Loucy (cell line): ENCODE data around the gene CLCN2.
A peak's percentile ranks its signal among the peaks of the same experiment; 100 is the strongest.

ENCODE experiments used
- H2AFZ ChIP-seq: fragments of 200-600 bp; sonication (generic); 2 replicates; pipeline ENCODE4 v1.6.0; 2016; ENCODE audit warnings: antibody characterized with exemption, mild to moderate bottlenecking, low read length, moderate library complexity
- H3F3A ChIP-seq: fragments of 200-600 bp; 2 replicates; pipeline ENCODE4 v1.6.0; 2016; ENCODE audit warnings: antibody characterized with exemption, low read depth, mild to moderate bottlenecking
- H3K27me3 ChIP-seq: fragments of 200-600 bp; sonication (generic); 2 replicates; pipeline ENCODE4 v1.6.1; 2014; ENCODE audit warnings: low read length, mild to moderate bottlenecking; ENCODE audit not compliant: insufficient read depth, poor library complexity, severe bottlenecking
- H3K36me3 ChIP-seq: fragments of 200-600 bp; sonication (generic); 2 replicates; pipeline ENCODE4 v1.6.1; 2016; ENCODE audit warnings: low read length; ENCODE audit not compliant: insufficient read depth
- H3K4me1 ChIP-seq: fragments of 200-600 bp; sonication (generic); 2 replicates; pipeline ENCODE4 v1.5.1; 2014; ENCODE audit warnings: low read length, mild to moderate bottlenecking; ENCODE audit not compliant: insufficient read depth, poor library complexity, severe bottlenecking
- H3K4me2 ChIP-seq: fragments of 200-600 bp; sonication (generic); 2 replicates; pipeline ENCODE4 v1.6.0; 2014; ENCODE audit warnings: antibody characterized with exemption, low read length, low read depth, mild to moderate bottlenecking; ENCODE audit not compliant: poor library complexity, severe bottlenecking
- H3K4me3 ChIP-seq: fragments of 200-600 bp; sonication (generic); 2 replicates; pipeline ENCODE4 v1.5.1; 2014; ENCODE audit warnings: low read length, mild to moderate bottlenecking, mixed read lengths; ENCODE audit not compliant: poor library complexity, severe bottlenecking
- H3K79me2 ChIP-seq: fragments of 200-600 bp; sonication (generic); 2 replicates; pipeline ENCODE4 v1.6.1; 2014; ENCODE audit warnings: low read length; ENCODE audit not compliant: insufficient read depth
- H3K9ac ChIP-seq: fragments of 200-600 bp; sonication (generic); 2 replicates; pipeline ENCODE4 v1.6.0; 2014; ENCODE audit warnings: mild to moderate bottlenecking, low read depth, low read length, moderate library complexity; ENCODE audit not compliant: poor library complexity, severe bottlenecking
- H3K9me2 ChIP-seq: fragments of 200-600 bp; sonication (generic); replicated peaks from 2 replicates; pipeline ENCODE4 v1.6.1; 2016; ENCODE audit warnings: low read depth, low read length, mixed read lengths
- H3K9me3 ChIP-seq: fragments of 200-600 bp; sonication (generic); 2 replicates; pipeline ENCODE4 v1.6.1; 2014; ENCODE audit warnings: mild to moderate bottlenecking, antibody characterized with exemption, low read length, low read depth; ENCODE audit not compliant: insufficient read depth
- H4K20me1 ChIP-seq: fragments of 200-600 bp; sonication (generic); 2 replicates; pipeline ENCODE4 v1.6.0; 2014; ENCODE audit warnings: antibody characterized with exemption, low read length, mild to moderate bottlenecking; ENCODE audit not compliant: insufficient read depth, poor library complexity, severe bottlenecking
- EZH2phosphoT487 ChIP-seq: fragments of 200-600 bp; IDR thresholded peaks from 2 replicates; pipeline ENCODE4 v1.6.1; 2018; ENCODE audit warnings: antibody characterized with exemption, mild to moderate bottlenecking, moderate library complexity, borderline replicate concordance
- TF ChIP-seq, protein P1 (sequence below): fragments of 200-600 bp; sonication (generic); conservative IDR thresholded peaks from 2 replicates; pipeline ENCODE4 v1.5.1; 2014; ENCODE audit warnings: mild to moderate bottlenecking, antibody characterized with exemption, low read length

Gene CLCN2

DNA sequence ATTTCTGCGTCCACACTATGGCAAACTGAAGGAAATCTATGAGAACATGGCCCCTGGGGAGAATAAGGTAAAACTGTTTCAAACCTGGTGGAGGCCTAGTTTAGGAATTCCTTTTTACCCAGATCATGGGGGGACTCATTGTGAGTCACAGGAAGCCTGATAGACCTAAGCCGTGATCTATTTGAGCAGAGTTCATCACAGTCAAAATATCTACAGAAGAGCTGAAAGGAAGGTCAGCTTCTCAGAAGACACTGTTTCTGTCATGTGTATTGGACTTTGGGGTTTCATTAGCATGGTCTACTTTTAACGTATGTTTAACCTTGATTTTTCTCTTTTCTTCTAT lies 61.1 kb downstream of the CLCN2 start:
- no peaks in the 10 kb centered on the region for H3K9me2 ChIP-seq
- peak overlapping the region; percentile 100 for H3K4me2 ChIP-seq
- H3K79me2 ChIP-seq: peaks cover 47% of the 10 kb centered on the region
- H3K9ac ChIP-seq: peak overlapping the region; percentile 90
- H4K20me1 ChIP-seq: peaks cover 18% of the 10 kb centered on the region
- peak overlapping the region; percentile 95 for H3K4me3 ChIP-seq
- H3K4me1 ChIP-seq: peaks cover 23% of the 10 kb centered on the region
- no peak overlapping the region for H2AFZ ChIP-seq
- H3K36me3 ChIP-seq: peaks cover 38% of the 10 kb centered on the region; the same call in 1 of the 2 replicates
- TF ChIP-seq, protein P1, sequence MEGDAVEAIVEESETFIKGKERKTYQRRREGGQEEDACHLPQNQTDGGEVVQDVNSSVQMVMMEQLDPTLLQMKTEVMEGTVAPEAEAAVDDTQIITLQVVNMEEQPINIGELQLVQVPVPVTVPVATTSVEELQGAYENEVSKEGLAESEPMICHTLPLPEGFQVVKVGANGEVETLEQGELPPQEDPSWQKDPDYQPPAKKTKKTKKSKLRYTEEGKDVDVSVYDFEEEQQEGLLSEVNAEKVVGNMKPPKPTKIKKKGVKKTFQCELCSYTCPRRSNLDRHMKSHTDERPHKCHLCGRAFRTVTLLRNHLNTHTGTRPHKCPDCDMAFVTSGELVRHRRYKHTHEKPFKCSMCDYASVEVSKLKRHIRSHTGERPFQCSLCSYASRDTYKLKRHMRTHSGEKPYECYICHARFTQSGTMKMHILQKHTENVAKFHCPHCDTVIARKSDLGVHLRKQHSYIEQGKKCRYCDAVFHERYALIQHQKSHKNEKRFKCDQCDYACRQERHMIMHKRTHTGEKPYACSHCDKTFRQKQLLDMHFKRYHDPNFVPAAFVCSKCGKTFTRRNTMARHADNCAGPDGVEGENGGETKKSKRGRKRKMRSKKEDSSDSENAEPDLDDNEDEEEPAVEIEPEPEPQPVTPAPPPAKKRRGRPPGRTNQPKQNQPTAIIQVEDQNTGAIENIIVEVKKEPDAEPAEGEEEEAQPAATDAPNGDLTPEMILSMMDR: no peak
- H3K27me3 ChIP-seq: no peaks in the 10 kb centered on the region
- H3K9me3 ChIP-seq: no peaks in the 10 kb centered on the region
- no peaks in the 10 kb centered on the region for H3F3A ChIP-seq

DNA sequence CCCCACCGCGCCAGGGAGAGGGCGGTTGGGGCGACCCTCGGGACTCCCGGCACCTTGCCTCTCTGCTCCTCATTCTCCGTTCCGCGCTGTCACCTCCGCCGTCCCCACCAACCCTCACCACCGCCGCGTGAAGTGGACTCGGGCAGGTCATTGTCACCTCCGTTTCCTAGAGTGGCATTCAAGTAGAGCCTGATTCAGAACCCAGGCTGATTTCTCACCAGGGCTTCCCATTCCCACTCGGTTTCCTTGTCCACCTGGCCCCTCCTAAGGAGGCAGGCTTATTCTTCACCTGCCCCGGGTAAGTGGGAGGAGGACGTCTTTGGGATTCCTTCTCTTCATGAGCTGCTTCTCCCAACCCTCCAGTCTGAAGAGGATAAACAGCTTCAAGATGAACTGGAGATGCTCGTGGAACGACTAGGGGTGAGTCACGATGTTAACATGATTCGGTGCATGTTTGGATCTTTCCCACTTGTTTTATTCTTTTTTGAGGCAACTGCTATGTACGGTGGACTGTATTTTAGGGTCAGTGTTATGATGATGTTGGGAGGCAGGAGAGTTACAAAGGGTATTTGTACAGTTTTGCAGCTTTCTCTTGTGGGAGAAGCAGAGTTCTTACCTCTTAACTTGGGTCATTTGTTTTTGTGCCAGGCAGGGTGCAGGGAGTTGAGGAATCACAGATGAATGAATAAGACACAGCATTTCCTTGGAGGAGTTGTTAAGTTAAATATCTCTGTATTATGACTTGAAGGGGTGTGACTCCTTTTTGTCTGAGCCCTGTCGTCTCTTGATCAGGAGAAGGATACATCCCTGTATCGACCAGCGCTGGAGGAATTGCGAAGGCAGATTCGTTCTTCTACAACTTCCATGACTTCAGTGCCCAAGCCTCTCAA lies 61.7 kb downstream of the CLCN2 start:
- Histone ChIP-seq H3K9me3 (no peaks in the 10 kb centered on the region), H2AFZ (peak overlapping the region; percentile 73), H3F3A (no peaks in the 10 kb centered on the region)

DNA sequence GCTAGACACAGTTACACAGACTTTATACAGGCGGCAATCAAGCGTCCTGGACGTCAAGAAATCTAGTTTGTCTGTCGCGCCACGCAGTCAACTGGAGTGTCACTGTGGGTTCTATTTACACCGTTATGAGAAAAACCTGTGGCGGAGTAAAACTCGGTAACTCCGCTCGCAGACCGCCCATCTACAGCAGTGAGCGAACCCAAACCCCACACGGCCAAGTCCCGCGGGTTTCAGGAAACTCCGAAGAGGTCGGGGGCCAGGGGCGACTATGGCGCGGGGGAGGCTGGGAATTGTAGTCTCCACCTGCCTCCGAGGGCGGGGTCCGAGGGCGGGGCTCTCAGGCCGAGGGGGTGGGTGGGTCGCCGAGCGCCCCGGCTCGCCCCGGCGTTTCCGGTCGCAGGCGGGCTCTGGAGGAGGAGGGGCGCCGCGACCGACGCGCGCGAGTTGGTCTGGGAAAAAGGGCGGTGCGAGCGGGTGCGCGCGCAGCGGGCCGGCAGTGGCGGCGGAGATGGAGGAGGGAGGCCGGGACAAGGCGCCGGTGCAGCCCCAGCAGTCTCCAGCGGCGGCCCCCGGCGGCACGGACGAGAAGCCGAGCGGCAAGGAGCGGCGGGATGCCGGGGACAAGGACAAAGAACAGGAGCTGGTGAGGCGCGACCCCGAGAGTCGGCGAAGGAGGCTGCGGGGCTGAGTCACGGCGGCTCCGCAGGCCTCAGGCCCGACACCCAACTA lies 62.5 kb downstream of the CLCN2 start, which contains the start of gene PSMD2:
Gene PSMD2 (plus strand): TSS at position 483 of the 729 bp plus-strand sequence. CDS start 26 bp downstream, at position 509.
- H3F3A ChIP-seq: no peaks in the 10 kb centered on the region
- H3K4me1 ChIP-seq: peaks cover 23% of the 10 kb centered on the region
- peak within 1 kb of the TSS; percentile 99 for H2AFZ ChIP-seq
- no peak for TF ChIP-seq EZH2phosphoT487
- TF ChIP-seq, protein P1: no peak
- H4K20me1 ChIP-seq: peaks cover 18% of the 10 kb centered on the region
- H3K9me2 ChIP-seq: no peaks in the 10 kb centered on the region
- H3K9me3 ChIP-seq: no peaks in the 10 kb centered on the region
- no peaks in the 10 kb centered on the region for H3K27me3 ChIP-seq
- peaks cover 41% of the 10 kb centered on the region for H3K79me2 ChIP-seq
- H3K36me3 ChIP-seq: peaks cover 28% of the 10 kb centered on the region; the same call in 1 of the 2 replicates
- H3K4me3 ChIP-seq: peak within 1 kb of the TSS; percentile 95
- peak within 1 kb of the TSS; percentile 100 for H3K4me2 ChIP-seq
- H3K9ac ChIP-seq: peak within 1 kb of the TSS; percentile 90

More for the DNA sequence above, 61.7 kb downstream of the CLCN2 start:
- Histone ChIP-seq H3K4me3 (peak overlapping the region; percentile 95), H3K9ac (peak overlapping the region; percentile 90), H3K9me2 (no peaks in the 10 kb centered on the region), H4K20me1 (peaks cover 18% of the 10 kb centered on the region), H3K27me3 (no peaks in the 10 kb centered on the region), H3K79me2 (peaks cover 47% of the 10 kb centered on the region), H3K4me2 (peak overlapping the region; percentile 100), H3K36me3 (peaks cover 35% of the 10 kb centered on the region; the same call in 1 of the 2 replicates), H3K4me1 (peaks cover 23% of the 10 kb centered on the region)
- TF ChIP-seq, protein P1: no peak
- no peak for TF ChIP-seq EZH2phosphoT487
